Ureter (tissue), 1 donor: ENCODE data around the gene GNAL. TPM values are rescaled to one million over a fixed set of nuclear protein-coding genes. Genes with fewer than 3 reads are reported as not detected.
"Not testable (repeated sequence)": the region's sequence is repeated elsewhere in the genome, so short reads cannot be mapped to it uniquely, and the experiment has no call there.

Experiments used
- DNase-seq: peaks from one replicate; pipeline ENCODE4 v3.0.0-alpha.2; 2020; ENCODE audit warnings: low spot score
- total RNA-seq: library from RNA; stranded (reverse); gene quantifications from one replicate; pipeline ENCODE4 v1.2.4, GENCODE V29; 2023
- donor health status: DM: yes; HTN: yes; CAD: no.

Gene GNAL
- total RNA-seq, 1 donor from 2014 or later: 19.4 TPM

DNA sequence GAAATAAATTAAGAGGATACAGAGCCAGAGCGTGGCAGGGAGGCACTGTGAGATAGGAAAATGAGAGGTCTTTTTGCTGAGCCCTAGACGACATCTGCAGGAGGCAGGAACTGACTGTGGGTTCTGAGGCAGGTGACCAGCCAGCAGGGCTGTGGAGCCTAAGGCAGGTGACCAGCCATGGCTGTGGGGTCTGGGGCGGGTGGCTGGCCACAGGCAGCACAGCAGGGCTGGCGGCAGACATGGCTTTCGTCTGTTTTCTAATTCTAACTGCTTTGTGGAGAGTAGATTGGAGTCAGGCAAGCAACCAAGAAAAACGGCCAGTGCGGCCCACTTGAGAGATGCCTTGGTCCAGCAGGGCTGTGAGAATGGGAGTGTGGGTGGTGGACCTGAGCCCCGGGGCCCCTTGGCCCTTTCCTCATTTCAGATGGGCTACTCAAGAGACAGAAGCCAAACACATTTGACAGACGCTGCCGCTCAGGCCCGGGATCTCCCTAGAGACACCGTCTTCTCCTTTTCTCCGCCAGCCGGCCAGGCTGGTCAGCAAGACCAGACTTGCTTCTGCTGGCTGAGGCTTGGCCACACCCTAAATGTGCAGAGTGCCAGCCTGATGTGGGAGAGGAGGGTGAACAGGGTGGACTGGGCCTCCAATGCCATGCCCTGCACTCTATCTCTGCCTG lies 19.7 kb upstream of the GNAL start:
- peak; percentile 83 for DNase-seq

DNA sequence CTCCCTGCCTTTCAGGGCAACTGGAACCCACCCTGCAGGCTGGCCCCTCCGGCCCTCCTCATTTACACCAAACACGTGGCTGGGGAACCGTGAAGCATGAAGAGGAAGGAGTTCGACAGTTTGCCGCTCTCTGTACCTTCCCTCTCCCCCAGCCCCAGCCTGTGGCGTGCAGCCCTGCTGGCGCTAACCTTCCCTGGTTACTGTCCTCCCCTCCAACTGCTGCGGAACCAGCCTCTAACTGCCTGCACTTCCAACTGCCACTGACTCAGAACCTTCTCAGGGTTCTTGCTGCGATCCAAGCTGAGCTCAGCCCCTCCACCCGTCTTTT lies 19.2 kb upstream of the GNAL start:
- DNase-seq: no peak

DNA sequence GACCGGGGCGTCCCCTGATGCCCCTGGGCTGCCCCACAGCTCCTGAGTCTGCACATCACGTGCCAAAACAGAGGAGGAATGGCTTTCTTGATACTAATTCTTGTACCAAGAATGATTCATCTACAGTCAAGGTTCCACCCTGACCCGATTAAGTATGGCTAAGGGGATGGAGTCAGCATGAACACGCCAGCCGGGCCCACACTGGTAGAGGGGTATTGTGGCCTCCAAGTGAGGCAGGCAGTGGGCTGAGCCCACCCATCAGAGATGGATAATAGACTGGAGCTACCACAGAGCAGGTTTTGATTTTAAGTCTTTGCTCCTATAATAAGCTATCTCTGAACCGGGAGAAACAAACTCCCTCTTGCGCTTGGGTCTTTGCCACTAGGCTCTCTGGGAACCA lies 17.9 kb upstream of the GNAL start:
- DNase-seq: no peak

GRCh38 chr18:11672198-11672597 lies 16.9 kb upstream of the GNAL start:
- no peak for DNase-seq

DNA sequence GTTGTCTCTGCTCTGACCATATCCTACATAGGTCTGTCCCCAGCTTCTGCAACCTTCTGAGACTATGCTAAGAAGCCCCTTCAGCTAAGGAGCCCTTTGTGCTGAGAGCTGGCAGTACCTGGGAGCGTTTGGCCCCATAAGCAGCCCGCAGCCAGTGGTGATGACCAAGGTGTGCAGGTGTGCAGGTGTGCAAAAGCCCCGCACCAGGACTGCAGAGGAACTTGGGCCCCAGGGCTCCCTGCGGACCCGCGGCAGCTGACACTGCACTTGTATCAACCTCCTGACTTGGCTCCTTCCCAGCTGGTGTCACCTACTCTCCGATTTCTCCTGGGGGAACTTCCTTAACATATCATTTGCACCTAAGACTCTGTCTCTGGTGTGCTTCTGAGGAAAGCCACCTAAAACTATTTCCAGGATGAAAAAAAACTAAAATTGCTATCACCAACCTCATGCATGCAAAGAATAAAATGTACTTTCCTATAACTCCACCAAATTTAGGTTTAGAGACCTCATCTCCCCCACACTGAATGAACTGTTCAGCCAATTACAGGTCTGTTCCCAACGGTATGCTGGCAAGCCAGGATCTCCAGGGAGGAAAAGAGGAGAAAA lies 16.1 kb upstream of the GNAL start:
- no peak for DNase-seq

DNA sequence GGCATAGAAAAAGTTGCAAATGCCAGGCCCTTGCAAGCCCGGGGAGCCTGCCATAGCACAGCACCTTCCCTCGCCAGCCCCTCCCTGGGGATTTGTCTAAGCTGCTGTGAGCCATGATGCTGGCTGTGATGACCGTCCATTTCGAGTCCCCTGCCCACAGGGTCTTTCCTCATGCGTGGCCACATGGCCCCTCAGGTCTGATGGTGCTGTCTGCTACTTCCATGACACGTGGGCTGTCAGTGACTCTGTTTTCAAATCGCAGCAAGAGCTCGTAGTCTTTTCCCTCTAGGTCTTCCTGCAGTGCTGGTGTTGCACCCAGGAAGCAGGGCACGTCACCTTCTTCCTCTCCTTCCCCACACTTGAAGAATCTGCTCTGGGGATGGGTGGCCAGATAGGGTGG lies 15.5 kb upstream of the GNAL start:
- no peak for DNase-seq

DNA sequence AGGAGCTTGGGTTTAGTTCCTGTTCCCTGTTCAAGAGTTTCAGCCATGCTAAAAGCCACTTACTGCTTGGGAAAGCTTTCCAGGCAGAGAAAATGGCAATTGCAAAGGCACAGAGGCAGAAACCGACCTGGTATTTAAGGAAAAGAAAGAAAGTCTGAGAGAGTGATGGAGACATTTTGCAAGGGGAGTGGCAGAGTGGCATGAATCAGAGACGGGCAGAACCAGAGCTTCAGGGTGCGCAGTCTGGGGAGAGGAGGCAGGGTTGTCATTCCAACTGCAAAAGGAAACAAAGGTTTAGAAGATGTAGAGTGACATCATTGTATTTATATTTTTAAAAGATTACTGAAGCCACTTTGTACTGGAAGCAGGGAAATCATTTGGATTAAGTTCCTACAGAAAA lies 14.9 kb upstream of the GNAL start:
- DNase-seq: no peak

- no peak for DNase-seq
Measured at GRCh38 chr18:11676386-11676785, 12.7 kb upstream of the GNAL start.

DNA sequence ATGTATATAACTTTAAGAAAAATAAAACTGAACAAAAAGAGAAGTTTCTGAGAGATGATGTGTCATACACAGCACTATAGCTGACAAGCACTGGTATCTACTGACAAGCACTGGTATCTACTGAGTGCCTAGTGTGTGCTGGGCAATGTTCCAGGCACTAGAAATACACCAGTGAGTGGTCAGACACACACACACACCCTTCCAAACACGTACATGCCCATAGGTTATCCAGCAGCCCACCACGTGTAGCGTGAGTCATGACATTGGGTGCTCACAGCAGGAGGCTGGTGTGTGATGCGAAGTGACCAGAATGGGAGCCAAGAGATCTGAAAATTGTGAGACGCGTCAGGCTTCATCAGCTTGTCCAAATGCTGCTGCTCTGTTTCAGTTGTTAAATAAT lies 12.2 kb upstream of the GNAL start:
- no peak for DNase-seq

DNA sequence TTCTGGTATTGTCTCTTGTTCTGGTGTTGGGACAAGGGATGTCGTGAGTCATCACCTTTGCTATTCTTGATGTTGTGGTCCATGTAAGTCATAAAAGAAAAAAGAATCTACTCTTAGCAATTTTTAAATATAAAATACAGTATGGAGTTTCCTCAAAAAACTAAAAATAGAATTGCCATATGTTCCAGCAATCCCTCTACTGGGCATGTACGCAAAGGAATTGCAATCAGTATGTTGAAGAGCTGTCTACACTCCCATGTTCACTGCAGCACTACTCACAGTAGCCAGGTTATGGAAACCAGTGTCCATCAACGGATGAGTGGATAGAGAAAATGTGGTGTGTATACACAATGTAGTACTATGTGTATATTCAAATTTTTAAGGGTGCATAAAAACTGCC lies 10.9 kb upstream of the GNAL start:
- DNase-seq: no peak

GRCh38 chr18:11689669-11690565 lies 853 bp downstream of the GNAL start:
- DNase-seq: no peak

GRCh38 chr18:11690660-11691059 lies 1.6 kb downstream of the GNAL start:
- DNase-seq: not testable (repeated sequence)

DNA sequence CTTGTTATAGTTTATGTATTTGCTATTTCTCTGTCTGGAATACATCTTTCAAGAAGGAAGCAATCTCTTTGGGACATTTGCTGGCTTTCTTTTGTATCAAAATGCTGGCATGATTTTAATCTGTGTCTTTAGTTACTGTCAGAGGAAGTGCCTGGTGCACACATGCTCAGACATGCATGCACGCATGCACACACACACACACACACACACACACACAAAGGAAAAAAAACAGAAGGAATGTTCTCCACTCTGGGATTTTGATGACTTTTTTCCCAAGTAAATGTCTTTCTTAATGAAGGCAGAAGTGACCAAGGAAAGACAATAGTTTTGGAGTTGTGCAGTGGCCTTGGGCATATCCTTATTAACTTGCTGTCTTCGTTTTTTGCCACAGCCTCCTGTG lies 6.7 kb downstream of the GNAL start:
- DNase-seq: no peak

DNA sequence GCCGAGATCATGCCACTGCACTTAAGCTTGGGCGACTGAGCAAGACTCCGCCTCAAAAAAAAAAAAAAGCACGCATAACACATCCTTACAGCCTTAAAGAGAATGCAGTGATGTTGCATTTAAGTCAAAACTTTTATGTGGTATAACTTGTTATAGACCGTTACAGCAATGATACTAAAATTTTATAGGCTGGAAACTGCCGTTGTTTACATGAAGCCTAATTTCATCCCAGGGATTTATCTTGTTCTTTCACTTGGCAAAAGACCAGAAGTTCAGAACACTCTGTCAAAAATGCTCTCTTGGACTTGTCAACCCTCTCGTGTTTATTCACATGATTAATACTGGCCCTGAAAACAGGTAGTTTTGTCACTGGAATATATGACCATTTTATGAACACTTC lies 7.4 kb downstream of the GNAL start:
- DNase-seq: no peak

DNA sequence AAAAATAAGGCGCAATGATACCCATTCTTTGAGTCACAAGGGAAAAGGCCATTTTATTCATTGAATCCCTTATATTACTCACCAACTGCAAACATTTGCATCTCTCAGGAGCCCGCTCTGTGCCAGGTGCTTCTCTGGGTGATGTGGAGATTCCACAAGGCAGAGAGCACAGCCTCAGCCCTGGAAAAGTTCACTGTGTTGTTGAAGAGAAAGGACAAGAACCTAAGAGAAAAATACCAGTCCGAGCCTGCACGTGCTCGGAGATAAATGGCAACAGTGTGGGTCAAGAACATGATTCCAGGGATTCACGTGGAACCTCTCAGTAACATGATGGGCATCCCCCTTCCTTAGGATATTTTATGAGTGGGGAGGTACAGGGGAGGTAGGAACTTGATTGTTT lies 11.8 kb downstream of the GNAL start:
- no peak for DNase-seq

DNA sequence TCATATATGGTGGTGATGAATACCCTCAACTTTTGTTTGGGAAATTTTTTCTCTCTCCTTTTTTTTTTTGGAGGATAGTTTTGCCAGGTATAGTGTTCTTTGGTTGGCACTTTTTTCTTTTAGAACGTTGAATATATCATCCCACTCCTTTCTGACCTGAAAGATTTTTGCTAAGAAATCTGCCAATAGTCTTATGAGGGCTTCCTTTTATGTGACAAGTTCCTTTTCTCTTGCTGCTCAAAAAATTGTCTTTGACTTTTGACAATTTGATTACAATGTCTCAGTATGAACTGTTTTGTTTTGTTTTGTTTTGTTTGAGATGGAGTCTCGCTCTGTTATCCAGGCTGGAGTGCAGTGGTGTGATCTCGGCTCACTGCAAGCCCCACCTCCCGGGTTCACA lies 21.5 kb downstream of the GNAL start:
- no peak for DNase-seq

GRCh38 chr18:11713756-11714155 lies 24.7 kb downstream of the GNAL start:
- no peak for DNase-seq

DNA sequence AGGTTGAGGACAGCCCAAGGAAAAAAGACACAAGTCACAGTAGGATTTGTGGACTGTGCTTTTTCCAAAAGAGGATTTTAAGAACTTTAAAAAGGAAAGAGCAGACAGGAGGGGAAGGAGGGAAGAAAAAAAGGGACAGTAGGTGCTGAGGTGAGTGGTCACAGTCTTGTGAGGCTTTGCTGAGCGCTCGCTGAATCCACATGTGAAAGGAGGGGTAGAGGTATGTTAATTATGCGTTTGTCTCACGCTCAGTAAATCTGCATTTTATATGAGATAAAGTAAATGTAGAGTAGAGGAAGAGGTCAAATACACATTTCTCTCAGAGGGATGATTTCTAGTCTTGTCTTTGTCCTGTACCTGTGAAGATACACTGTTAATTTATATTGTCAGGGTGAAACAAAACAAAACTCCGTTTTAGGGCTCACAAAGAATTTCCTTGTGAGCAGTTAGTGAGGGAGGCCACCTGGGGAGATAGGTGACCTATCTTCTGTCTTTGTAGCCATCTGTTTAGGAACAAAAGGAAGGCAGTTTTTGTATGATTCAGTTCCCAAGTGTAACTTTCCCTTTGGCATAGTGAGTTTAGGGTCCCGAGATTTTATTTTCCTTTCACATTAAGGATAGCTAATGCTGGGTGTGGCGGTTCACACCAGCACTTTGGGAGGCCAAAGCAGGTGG lies 25.3 kb downstream of the GNAL start:
- no peak for DNase-seq

DNA sequence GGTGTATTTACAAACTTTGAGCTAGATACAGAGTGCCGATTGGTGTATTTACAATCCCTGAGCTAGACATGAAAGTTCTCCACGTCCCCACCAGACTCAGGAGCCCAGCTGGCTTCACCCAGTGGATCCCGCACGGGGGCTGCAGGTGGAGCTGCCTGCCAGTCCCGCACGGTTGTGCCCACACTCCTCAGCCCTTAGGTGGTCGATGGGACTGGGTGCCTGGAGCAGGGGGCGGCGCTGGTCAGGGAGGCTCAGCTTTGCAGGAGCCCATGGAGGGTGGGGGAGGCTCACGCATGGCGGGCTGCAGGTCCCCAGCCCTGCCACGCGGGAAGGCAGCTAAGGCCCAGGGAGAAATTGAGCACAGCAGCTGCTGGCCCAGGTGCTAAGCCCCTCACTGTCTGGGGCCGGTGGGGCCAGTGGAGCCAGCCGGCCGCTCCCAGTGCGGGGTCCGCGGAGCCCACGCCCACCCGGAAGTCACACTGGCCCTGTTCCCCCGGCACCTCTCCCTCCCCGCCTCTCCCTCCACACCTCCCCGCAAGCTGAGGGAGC lies 27.8 kb downstream of the GNAL start:
- DNase-seq: not testable (repeated sequence)

- DNase-seq: no peak
Measured at GRCh38 chr18:11719050-11719449, 30.0 kb downstream of the GNAL start.

- DNase-seq: no peak
Measured at GRCh38 chr18:11719621-11720020, 30.6 kb downstream of the GNAL start.

GRCh38 chr18:11721720-11722119 lies 32.7 kb downstream of the GNAL start:
- DNase-seq: no peak
